Caco-2 (cell line): ENCODE data around the gene PSMB8. TPM values are rescaled to one million over a fixed set of nuclear protein-coding genes. Genes with fewer than 3 reads are reported as not detected.

ENCODE experiments used
- BruUV-seq: library from RNA; stranded (reverse); fragments of 400-500 nt; replicated peaks from 2 replicates; lab custom pipeline; 2021; lab: Mats Ljungman, UMichigan
- CTCF ChIA-PET: fragments of 300-600 bp; sonication (Branson Sonifier 250); formaldehyde crosslinking; loops from one replicate; lab custom pipeline; 2022; ENCODE audit warnings: antibody characterized with exemption; lab: Charles Lee
- POLR2A ChIA-PET: fragments of 300-600 bp; sonication (Branson Sonifier 250); formaldehyde crosslinking; loops from one replicate; lab custom pipeline; 2022; ENCODE audit warnings: antibody characterized with exemption; lab: Charles Lee
- DNase-seq, 2 experiments: peaks; one replicate each; pipeline versions ENCODE4 v3.0.0 to v3.0.0-alpha.2; 2020 to 2022
- H3K27me3 ChIP-seq: replicated peaks from 2 replicates; pipeline ENCODE4 v1.6.0; 2011; ENCODE audit warnings: low read length; ENCODE audit not compliant: control insufficient read depth, insufficient read depth
- H3K36me3 ChIP-seq: 2 replicates; pipeline ENCODE4 v1.5.1; 2011; ENCODE audit warnings: low read length; ENCODE audit not compliant: control insufficient read depth, insufficient read depth
- H3K4me1 ChIP-seq: fragments of 250-450 bp; sonication (Bioruptor Pico); 2 replicates; pipeline ENCODE4 v1.5.1; 2020; ENCODE audit warnings: mild to moderate bottlenecking
- H3K4me3 ChIP-seq: 2 replicates; pipeline ENCODE4 v1.5.1; 2011; ENCODE audit warnings: low read depth, mild to moderate bottlenecking, control low read depth, low read length
- H3K9me3 ChIP-seq: fragments of 250-450 bp; sonication (Bioruptor Pico); 2 replicates; pipeline ENCODE4 v1.5.1; 2020; ENCODE audit warnings: mild to moderate bottlenecking, moderate library complexity
- H3K27ac Mint-ChIP-seq: one replicate; pipeline ENCODE4 v1.8.0; 2022; ENCODE audit warnings: mixed read lengths; ENCODE audit not compliant: unreplicated experiment
- H3K27me3 Mint-ChIP-seq: one replicate; pipeline ENCODE4 v1.8.0; 2022; ENCODE audit warnings: mixed read lengths; ENCODE audit not compliant: insufficient read depth, unreplicated experiment
- H3K36me3 Mint-ChIP-seq: one replicate; pipeline ENCODE4 v1.8.0; 2022; ENCODE audit warnings: mild to moderate bottlenecking, mixed read lengths; ENCODE audit not compliant: insufficient read depth, unreplicated experiment
- H3K4me1 Mint-ChIP-seq: one replicate; pipeline ENCODE4 v1.8.0; 2022; ENCODE audit warnings: low read depth, mixed read lengths; ENCODE audit not compliant: unreplicated experiment
- H3K4me3 Mint-ChIP-seq: one replicate; pipeline ENCODE4 v1.8.0; 2022; ENCODE audit warnings: mild to moderate bottlenecking, moderate library complexity, mixed read lengths; ENCODE audit not compliant: unreplicated experiment
- H3K9me3 Mint-ChIP-seq: one replicate; pipeline ENCODE4 v1.8.0; 2022; ENCODE audit warnings: mixed read lengths; ENCODE audit not compliant: unreplicated experiment
- CTCF ChIP-seq, 2 experiments: fragments of 200-600 bp in 1 of 2; IDR thresholded peaks; 1 replicate in 1 of 2; 2 replicates in 1 of 2; pipeline versions ENCODE4 v1.5.1 to v1.8.0; 2011 to 2022; ENCODE audit warnings: antibody characterized with exemption in 1 of 2, control low read depth in 1 of 2, inconsistent platforms in 1 of 2, low read depth in 1 of 2, low read length in 1 of 2, mild to moderate bottlenecking in 1 of 2, moderate library complexity in 1 of 2; ENCODE audit not compliant: insufficient read depth in 1 of 2, severe bottlenecking in 1 of 2, unreplicated experiment in 1 of 2
- intact Hi-C: fragments of 100-400 bp; cut with micrococcal nuclease; formaldehyde crosslinking; loops from one replicate; pipeline ENCODE4 v1.10.0; 2022; ENCODE audit not compliant: unreplicated experiment
- total RNA-seq: library from RNA; stranded (reverse); gene quantifications from 2 replicates; pipeline ENCODE4 v1.2.3, GENCODE V29; 2022

PSMB8 gene
- total RNA-seq, 1 experiment from 2014 or later, result 3.7 TPM

DNA sequence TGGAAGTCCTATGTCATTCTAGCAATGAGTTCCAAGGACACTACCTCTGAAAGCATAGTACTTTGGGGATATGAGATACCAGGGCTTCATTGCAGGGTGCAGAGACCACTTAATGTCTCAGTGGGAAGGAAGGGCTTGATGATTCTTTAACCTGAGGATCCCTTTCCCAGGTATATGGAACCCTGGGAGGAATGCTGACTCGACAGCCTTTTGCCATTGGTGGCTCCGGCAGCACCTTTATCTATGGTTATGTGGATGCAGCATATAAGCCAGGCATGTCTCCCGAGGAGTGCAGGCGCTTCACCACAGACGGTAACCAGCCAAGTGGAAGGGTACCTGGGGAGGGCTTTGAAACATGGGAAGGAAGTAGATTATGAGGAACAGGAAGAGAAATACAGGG, 14.3 kb upstream of the PSMB8 start:
- H3K27me3 Mint-ChIP-seq, result peaks cover 26% of the 10 kb centered on the region
- Histone ChIP-seq H3K9me3 (no peaks in the 10 kb centered on the region), H3K27me3 (no peaks in the 10 kb centered on the region; the same call in 1 of the 2 replicates), H3K36me3 (no peaks in the 10 kb centered on the region), H3K4me3 (no peak overlapping the region), H3K4me1 (peaks cover 6% of the 10 kb centered on the region)
- intact Hi-C loops, result no loop called here
- H3K9me3 Mint-ChIP-seq, result no peaks in the 10 kb centered on the region
- no peak overlapping the region for H3K4me3 Mint-ChIP-seq
- H3K36me3 Mint-ChIP-seq, result peaks cover 5% of the 10 kb centered on the region
- TF ChIP-seq CTCF (IDR thresholded peaks at IDR 0.05; ENCODE audit: insufficient read depth in 1 of 2, low read depth in 1 of 2, low read length in 1 of 2, severe bottlenecking in 1 of 2, unreplicated experiment in 1 of 2), result no peak
- H3K4me1 Mint-ChIP-seq, result peaks cover 16% of the 10 kb centered on the region
- no peak overlapping the region for H3K27ac Mint-ChIP-seq
- no TSS peak for BruUV-seq
- ChIA-PET POLR2A (interaction anchor here (0.6 kb wide), 1 partner anchor 23 kb away, joined by 6 read pairs; no protein-coding TSS in a partner anchor), CTCF (interaction anchor here (1.1 to 5.2 kb wide), 2 partner anchors 10 to 20 kb away, joined by 4 to 32 read pairs; partner anchors contain the start of gene TAP2)
- DNase-seq, result no peak

- no peak for TF ChIP-seq CTCF (IDR thresholded peaks at IDR 0.05; ENCODE audit: insufficient read depth in 1 of 2, low read depth in 1 of 2, low read length in 1 of 2, severe bottlenecking in 1 of 2, unreplicated experiment in 1 of 2)
- H3K4me1 ChIP-seq, result peaks cover 6% of the 10 kb centered on the region
- H3K9me3 Mint-ChIP-seq, result no peaks in the 10 kb centered on the region
- no peak overlapping the region for H3K4me3 ChIP-seq
- intact Hi-C loops, result no loop called here
- no peak overlapping the region for H3K27ac Mint-ChIP-seq
- ChIA-PET CTCF (interaction anchor here (0.6 to 5.2 kb wide), 3 partner anchors 10 to 19 kb away, joined by 4 to 32 read pairs (median 6); partner anchors contain the start of gene TAP2), POLR2A (interaction anchor here (0.7 kb wide), 1 partner anchor 15 kb away, joined by 5 read pairs; no protein-coding TSS in a partner anchor)
- H3K36me3 Mint-ChIP-seq, result peaks cover 5% of the 10 kb centered on the region
- no peaks in the 10 kb centered on the region for H3K36me3 ChIP-seq
- no peaks in the 10 kb centered on the region for H3K9me3 ChIP-seq
- peaks cover 20% of the 10 kb centered on the region for H3K27me3 Mint-ChIP-seq
- peaks cover 16% of the 10 kb centered on the region for H3K4me1 Mint-ChIP-seq
- H3K27me3 ChIP-seq, result no peaks in the 10 kb centered on the region; the same call in 1 of the 2 replicates
- H3K4me3 Mint-ChIP-seq, result no peak overlapping the region
- no TSS peak for BruUV-seq
- no peak for DNase-seq
Measured at GRCh38 chr6:32857156-32857891, 13.5 kb upstream of the PSMB8 start.

GRCh38 chr6:32855467-32856174, 11.8 kb upstream of the PSMB8 start:
- Histone ChIP-seq H3K9me3 (no peaks in the 10 kb centered on the region), H3K4me3 (no peak overlapping the region), H3K36me3 (no peaks in the 10 kb centered on the region), H3K4me1 (peaks cover 6% of the 10 kb centered on the region), H3K27me3 (peaks cover 1% of the 10 kb centered on the region)
- no peaks in the 10 kb centered on the region for H3K9me3 Mint-ChIP-seq
- no peak for TF ChIP-seq CTCF (IDR thresholded peaks at IDR 0.05; ENCODE audit: insufficient read depth in 1 of 2, low read depth in 1 of 2, low read length in 1 of 2, severe bottlenecking in 1 of 2, unreplicated experiment in 1 of 2)
- POLR2A ChIA-PET, result no interaction called here
- H3K27ac Mint-ChIP-seq, result no peak overlapping the region
- DNase-seq, result no peak
- CTCF ChIA-PET, result interaction anchor here (3.0 to 3.6 kb wide), 2 partner anchors 12 to 17 kb away, joined by 23 to 79 read pairs; partner anchors contain the start of gene TAP2
- H3K4me3 Mint-ChIP-seq, result peak overlapping the region; percentile 27
- H3K27me3 Mint-ChIP-seq, result peaks cover 24% of the 10 kb centered on the region
- peaks cover 16% of the 10 kb centered on the region for H3K4me1 Mint-ChIP-seq
- BruUV-seq, result no TSS peak
- intact Hi-C loops, result no loop called here
- H3K36me3 Mint-ChIP-seq, result peaks cover 5% of the 10 kb centered on the region
